Stimulated activated CD8-positive, alpha-beta memory T cell treated with anti-CD3 and anti-CD28 coated beads, Interleukin-12 subunit alpha, Interleukin-12 subunit beta, amount 100 ng/mL, for 1 hour (primary cell): ENCODE measurements around the gene CTNNA2.
"Not testable (repeated sequence)": the region's sequence is repeated elsewhere in the genome, so short reads cannot be mapped to it uniquely, and the experiment has no call there.

Experiments used
- DNase-seq: peaks from one replicate; pipeline ENCODE4 v3.0.0-alpha.2; 2020; ENCODE audit warnings: low read depth

The CTNNA2 gene

DNA sequence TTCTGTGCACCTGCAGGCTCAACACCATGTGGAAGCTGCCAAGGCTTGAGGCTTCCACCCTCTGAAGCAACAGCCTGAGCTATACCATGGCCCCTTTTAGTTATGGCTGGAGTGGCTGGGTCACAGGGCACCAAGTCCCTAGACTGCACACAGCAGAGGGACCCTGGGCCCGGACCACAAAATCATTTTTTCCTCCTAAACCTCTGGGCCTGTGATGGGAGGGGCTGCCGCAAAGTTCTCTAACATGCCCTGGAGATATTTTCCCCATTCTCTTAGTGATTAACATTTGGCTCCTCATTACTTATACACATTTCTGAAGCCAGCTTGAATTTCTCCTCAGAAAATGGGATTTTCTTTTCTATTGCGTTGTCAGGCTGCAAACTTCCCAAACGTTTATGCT, 691.1 kb downstream of the CTNNA2 start:
- DNase-seq = not testable (repeated sequence)

GRCh38 chr2:80205498-80205897, 692.6 kb downstream of the CTNNA2 start:
- no peak for DNase-seq

DNA sequence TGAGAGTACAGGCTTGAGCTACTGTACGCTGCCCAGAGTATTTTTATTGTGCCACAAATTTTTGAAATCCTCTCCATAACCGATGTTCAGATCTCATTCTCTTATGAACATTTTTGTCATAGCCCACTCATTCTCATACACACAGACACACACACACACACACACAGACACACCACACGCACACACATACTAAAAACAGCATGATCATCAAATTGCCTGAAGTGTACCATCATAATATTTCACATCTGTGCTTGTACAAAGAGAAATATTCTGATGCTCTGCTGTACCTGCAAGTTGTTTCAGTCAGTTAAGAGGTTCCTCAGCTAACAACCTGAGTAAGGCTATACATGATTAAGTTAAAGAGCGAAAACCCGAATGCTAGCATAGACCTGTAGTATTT, 696.6 kb downstream of the CTNNA2 start:
- no peak for DNase-seq

- DNase-seq = no peak
Observed at GRCh38 chr2:80217446-80217845, 704.6 kb downstream of the CTNNA2 start.

- no peak for DNase-seq
Observed at GRCh38 chr2:80222644-80223043, 709.8 kb downstream of the CTNNA2 start.

- DNase-seq = no peak
Observed at GRCh38 chr2:80231421-80231820, 718.6 kb downstream of the CTNNA2 start.

- DNase-seq = no peak
Observed at GRCh38 chr2:80233333-80233732, 720.5 kb downstream of the CTNNA2 start.

DNA sequence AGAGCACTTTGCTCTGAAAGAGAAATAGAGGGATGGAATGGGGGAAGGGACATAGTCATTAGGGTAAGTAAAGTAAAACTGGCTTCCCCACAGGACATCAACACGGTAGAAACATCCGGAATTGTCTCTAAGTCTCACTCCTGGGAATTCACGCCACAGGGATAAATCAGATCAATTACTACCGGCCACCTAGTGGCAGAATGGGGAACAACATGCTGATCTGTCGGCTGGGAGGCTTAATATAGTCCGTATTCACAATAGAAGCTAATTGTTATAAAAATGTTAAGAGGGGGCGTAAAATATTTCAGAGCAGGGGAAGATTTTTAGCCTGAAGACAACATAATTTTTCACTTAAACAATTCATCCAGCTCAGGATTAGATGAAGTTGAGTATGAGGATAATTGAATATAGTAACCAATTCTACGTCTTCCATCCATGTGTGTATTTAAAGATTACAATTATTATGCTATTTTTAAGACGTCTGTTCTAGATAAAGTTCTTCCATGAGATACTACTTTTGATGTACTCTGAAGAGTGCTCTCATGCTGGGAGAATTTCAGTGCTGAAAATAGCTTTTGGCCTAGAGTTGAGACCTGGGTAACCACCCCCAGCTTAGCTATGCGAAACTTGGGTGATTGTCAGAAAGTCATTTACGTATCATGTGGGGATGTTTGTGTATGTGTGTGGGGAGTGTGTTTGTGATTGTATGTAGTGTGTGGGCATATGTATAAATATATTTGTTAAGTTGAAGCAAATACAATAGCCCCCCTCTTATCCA, 726.0 kb downstream of the CTNNA2 start:
- DNase-seq = no peak

DNA sequence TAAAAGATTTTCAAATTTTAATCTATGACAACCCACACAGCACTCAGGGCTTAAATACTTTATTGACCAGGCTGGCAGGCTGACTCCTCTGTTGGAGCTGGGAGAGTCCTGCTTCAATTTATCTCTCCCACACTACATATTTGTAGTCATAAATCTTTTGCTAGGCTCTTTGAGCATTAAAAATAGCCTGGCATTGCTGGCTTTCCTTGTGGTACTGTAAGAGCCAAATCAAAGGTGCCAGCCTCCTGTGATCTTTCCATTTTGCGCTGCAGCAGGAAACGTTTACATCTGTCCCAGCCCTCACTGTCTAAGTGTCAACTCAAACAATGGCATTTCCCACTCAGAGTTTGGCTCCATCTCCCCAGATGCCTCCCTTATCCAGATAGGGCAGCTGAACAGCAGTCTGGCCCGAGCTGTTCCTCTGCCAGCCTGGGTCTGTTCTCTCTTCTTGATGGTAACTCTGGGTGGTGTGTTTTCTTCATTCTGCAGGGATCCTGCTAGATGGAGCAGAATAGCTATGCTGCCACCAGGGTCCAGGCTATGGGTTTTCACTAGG, 729.6 kb downstream of the CTNNA2 start:
- DNase-seq = no peak

GRCh38 chr2:80244905-80245584, 732.2 kb downstream of the CTNNA2 start:
- no peak for DNase-seq

- DNase-seq = no peak
Observed at GRCh38 chr2:80246534-80246933, 733.7 kb downstream of the CTNNA2 start.

DNA sequence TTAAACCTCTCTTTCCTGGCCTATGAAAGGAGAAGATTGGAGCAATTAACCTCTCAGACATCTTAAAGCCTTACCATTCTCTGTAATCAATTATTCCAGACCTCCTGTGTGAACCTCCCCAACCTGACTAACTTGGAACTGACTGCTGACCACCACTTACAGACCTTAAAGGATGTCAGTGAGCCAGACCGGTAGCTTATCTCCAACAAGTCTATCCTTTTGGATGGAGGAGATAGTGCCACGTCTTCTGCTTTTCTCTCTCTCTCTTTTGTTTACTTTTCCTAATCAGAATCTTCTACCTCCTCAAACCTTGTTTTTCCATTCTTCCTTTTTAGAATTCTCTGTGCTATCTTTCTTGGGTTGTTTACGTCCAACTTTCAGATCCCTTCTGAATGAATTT, 734.5 kb downstream of the CTNNA2 start:
- no peak for DNase-seq

GRCh38 chr2:80248146-80248545, 735.3 kb downstream of the CTNNA2 start:
- DNase-seq = no peak

DNA sequence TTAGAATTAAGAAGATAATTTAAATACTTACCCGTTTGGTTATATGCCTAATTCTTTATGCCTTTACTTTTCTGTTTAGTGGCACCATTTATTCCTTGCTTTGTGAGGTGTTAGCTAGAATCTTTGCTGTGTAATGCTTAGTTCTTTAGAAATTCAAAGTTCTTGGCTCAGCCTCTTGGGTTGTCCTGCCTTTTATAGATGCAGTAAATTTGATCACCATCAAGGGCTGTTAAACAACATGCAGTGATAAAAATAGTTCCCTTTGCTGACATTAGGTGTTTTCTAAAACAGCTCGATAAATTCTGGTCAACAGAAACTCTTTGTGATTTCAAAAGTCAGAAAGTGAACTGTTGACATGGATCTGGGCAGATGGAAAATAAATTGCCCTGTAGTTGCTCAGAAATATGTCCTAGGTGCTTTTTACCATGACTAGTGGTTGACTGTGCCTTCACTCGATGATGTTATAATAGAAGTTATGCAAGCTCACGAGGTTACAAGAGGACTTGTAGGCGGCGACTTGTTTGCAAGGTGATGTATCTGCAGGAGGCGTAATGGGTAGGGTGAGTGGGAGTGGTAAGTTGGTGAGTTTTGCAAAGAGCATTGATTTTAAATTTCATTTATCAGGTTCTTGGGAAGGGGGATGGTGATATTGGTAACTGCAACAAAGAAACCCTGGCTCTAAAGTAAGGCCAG, 739.6 kb downstream of the CTNNA2 start:
- no peak for DNase-seq

DNA sequence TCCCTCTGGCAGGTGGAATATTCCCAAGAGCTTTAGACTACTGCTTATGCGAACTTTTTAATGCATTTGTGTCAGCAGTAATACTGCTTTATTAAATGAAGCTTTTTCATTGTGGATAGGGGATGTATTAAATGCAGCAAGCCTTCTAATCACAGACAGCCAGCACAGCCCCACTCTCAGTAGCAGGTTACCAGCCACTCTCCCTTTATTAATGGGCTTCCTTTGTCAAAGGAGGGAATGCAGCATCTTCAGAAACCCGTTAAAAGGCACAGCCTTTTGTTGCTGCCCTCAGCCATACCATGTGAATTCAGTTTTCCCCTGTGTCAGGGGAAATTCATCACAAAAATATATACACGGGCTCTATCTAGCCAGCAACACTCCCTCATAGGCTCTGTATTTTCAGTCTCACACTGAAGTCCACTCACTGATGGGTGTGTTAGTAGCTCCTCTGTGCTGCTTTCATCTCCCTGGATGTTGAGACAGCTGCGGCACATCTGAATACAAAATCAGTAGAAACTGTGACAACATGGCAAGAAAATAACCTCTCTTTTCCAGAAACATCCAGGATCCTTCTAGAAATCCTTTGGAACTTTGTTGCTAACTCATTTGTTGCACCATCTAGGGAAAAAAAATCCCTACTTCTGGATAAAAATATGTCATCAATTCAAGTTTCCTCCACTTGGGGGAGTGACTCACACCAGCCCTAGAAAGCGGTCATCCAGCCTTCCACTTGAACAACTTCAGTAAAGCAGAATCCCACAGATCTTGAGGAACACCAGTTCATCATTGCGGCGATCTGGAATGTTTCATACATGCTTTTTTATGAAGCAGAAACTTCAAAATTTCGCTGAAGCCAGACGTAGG, 743.3 kb downstream of the CTNNA2 start:
- DNase-seq = no peak

DNA sequence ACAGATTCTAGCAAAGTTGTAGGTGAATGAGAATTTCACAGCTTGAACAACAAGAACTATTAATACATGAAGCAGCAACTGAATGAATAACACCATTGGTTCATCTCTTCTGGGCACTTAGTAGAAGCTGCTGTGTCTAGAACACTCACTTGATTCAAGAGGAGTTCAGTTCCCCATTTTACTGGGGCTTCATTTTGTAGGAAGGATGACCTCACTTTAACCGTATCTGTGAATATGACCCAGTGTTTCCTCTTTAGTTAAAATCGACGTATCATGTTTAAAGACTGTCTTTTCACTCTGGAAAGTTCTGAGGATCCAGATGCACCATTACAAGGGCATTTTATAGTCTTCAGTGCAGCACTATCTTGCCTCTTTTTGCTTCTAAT, 743.9 kb downstream of the CTNNA2 start:
- DNase-seq = no peak

GRCh38 chr2:80257450-80257849, 744.6 kb downstream of the CTNNA2 start:
- DNase-seq = no peak

DNA sequence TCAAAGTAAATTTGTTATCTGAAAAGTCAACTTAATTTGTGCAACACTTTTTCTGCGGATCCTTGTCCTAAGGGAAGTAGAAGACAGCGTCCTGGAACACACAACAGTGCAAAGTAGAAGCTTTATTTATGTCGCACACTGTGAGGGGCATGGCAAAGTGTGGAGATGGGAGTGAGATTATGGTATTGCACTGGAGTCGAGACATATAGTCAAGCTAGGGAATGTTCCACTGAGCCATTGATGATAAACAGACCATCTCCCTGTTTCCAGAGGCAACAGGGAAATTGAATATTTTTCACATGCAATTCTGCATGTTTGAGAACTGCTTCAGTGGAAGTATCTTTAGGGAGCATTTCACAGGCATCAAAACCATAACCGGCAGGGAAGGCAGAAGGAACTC, 745.5 kb downstream of the CTNNA2 start:
- no peak for DNase-seq

- no peak for DNase-seq
Observed at GRCh38 chr2:80258793-80259192, 745.9 kb downstream of the CTNNA2 start.

GRCh38 chr2:80259292-80259691, 746.4 kb downstream of the CTNNA2 start:
- no peak for DNase-seq

DNA sequence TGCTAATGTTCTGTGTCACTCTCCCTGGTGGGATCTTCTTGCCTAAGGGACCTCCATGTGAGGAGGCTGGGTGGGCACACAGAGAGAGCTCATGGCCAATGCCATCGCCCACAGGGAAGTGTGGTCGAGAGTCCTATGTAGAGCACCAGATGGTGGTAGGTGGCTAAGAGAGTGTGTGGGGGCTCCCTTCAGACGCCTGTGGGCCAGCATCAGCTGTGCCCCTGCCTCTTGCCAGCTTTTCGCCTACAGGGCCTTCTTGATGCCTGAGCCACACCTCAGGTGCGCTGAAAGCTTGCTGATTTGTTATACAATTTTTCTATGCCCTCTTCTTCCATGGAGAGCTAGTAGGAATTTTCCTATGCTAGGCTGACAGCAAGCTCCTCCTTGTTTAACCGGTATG, 753.4 kb downstream of the CTNNA2 start:
- no peak for DNase-seq

- no peak for DNase-seq
Observed at GRCh38 chr2:80269806-80270205, 757.0 kb downstream of the CTNNA2 start.
